H9 (cell line): Measurements from ENCODE around the gene TEX22. TPM values are rescaled to one million over a fixed set of nuclear protein-coding genes. Genes with fewer than 3 reads are reported as not detected.

Experiments used
- DNase-seq: peaks from one replicate; pipeline ENCODE4 v3.0.0-alpha.2; 2017
- H2AFZ ChIP-seq: one replicate; pipeline ENCODE4 v1.6.1; 2013; ENCODE audit warnings: mild to moderate bottlenecking, low read length, control low read depth, moderate library complexity
- H2AK5ac ChIP-seq: 2 replicates; pipeline ENCODE4 v1.6.1; 2013; ENCODE audit warnings: low read length, control low read depth, mixed read lengths; ENCODE audit not compliant: insufficient read length
- H2BK120ac ChIP-seq: one replicate; pipeline ENCODE4 v1.6.1; 2013; ENCODE audit warnings: low read depth, mild to moderate bottlenecking, low read length, control low read depth, inconsistent platforms; ENCODE audit not compliant: poor library complexity, severe bottlenecking
- H2BK12ac ChIP-seq: 2 replicates; pipeline ENCODE4 v1.6.1; 2013; ENCODE audit warnings: low read length, control low read depth, mixed read lengths, low read depth; ENCODE audit not compliant: insufficient read length
- H2BK15ac ChIP-seq: 2 replicates; pipeline ENCODE4 v1.6.1; 2013; ENCODE audit warnings: low read depth, low read length, control low read depth
- H2BK20ac ChIP-seq: one replicate; pipeline ENCODE4 v1.6.1; 2013; ENCODE audit warnings: low read depth, mild to moderate bottlenecking, low read length, control low read depth, inconsistent platforms; ENCODE audit not compliant: poor library complexity, severe bottlenecking
- H2BK5ac ChIP-seq: 2 replicates; pipeline ENCODE4 v1.6.1; 2013; ENCODE audit warnings: low read length, control low read depth, mixed read lengths; ENCODE audit not compliant: insufficient read length
- H3K14ac ChIP-seq: 2 replicates; pipeline ENCODE4 v1.6.1; 2013; ENCODE audit warnings: low read length, control low read depth; ENCODE audit not compliant: insufficient read depth
- H3K18ac ChIP-seq: 2 replicates; pipeline ENCODE4 v1.6.1; 2013; ENCODE audit warnings: low read depth, mild to moderate bottlenecking, mixed read lengths, low read length, control low read depth; ENCODE audit not compliant: insufficient read length
- H3K23ac ChIP-seq: 2 replicates; pipeline ENCODE4 v1.6.1; 2013; ENCODE audit warnings: low read length, control low read depth, mixed read lengths, low read depth; ENCODE audit not compliant: insufficient read length
- H3K23me2 ChIP-seq: 2 replicates; pipeline ENCODE4 v1.6.1; 2013; ENCODE audit warnings: low read depth, mild to moderate bottlenecking, mixed read lengths, low read length, control low read depth; ENCODE audit not compliant: insufficient read length, poor library complexity, severe bottlenecking
- H3K27ac ChIP-seq: 2 replicates; pipeline ENCODE4 v1.5.1; 2013; ENCODE audit warnings: low read length, control low read depth, mixed read lengths, low read depth; ENCODE audit not compliant: insufficient read length
- H3K27me3 ChIP-seq: 2 replicates; pipeline ENCODE4 v1.6.1; 2013; ENCODE audit warnings: low read length, control low read depth, inconsistent platforms; ENCODE audit not compliant: insufficient read depth
- H3K4ac ChIP-seq: 2 replicates; pipeline ENCODE4 v1.6.1; 2013; ENCODE audit warnings: low read depth, mild to moderate bottlenecking, control low read depth, inconsistent platforms, low read length, moderate library complexity
- H3K4me1 ChIP-seq: 2 replicates; pipeline ENCODE4 v1.6.1; 2013; ENCODE audit warnings: low read length, control low read depth, inconsistent platforms; ENCODE audit not compliant: insufficient read depth
- H3K4me2 ChIP-seq: 2 replicates; pipeline ENCODE4 v1.6.1; 2013; ENCODE audit warnings: low read length, control low read depth, mixed read lengths; ENCODE audit not compliant: insufficient read length, insufficient read depth
- H3K56ac ChIP-seq: 2 replicates; pipeline ENCODE4 v1.6.1; 2013; ENCODE audit warnings: low read depth, mild to moderate bottlenecking, mixed read lengths, low read length, control low read depth; ENCODE audit not compliant: insufficient read length
- H3K79me1 ChIP-seq: 2 replicates; pipeline ENCODE4 v1.6.1; 2013; ENCODE audit warnings: low read depth, mild to moderate bottlenecking, moderate library complexity, low read length, control low read depth, inconsistent platforms; ENCODE audit not compliant: insufficient read depth, poor library complexity, severe bottlenecking
- H3K79me2 ChIP-seq: 2 replicates; pipeline ENCODE4 v1.6.1; 2013; ENCODE audit warnings: low read length, control low read depth, inconsistent platforms; ENCODE audit not compliant: insufficient read depth
- H3K9ac ChIP-seq: 2 replicates; pipeline ENCODE4 v1.6.1; 2013; ENCODE audit warnings: low read length, control low read depth, mixed read lengths; ENCODE audit not compliant: insufficient read length; ENCODE audit errors: extremely low read depth
- H3K9me3 ChIP-seq: one replicate; pipeline ENCODE4 v1.6.1; 2013; ENCODE audit warnings: low read depth, low read length, inconsistent platforms; ENCODE audit not compliant: control insufficient read depth
- H3T11ph ChIP-seq: one replicate; pipeline ENCODE4 v1.6.1; 2013; ENCODE audit warnings: mild to moderate bottlenecking, low read length, control low read depth, inconsistent platforms
- H4K20me1 ChIP-seq: one replicate; pipeline ENCODE4 v1.6.1; 2013; ENCODE audit not compliant: control insufficient read depth, insufficient read length, insufficient read depth
- H4K5ac ChIP-seq: 2 replicates; pipeline ENCODE4 v1.6.1; 2013; ENCODE audit warnings: low read depth, mild to moderate bottlenecking, mixed read lengths, low read length, control low read depth; ENCODE audit not compliant: insufficient read length
- H4K8ac ChIP-seq: replicated peaks from 2 replicates; pipeline ENCODE4 v1.6.1; 2013; ENCODE audit warnings: low read length, control low read depth, mixed read lengths, low read depth; ENCODE audit not compliant: insufficient read length
- H4K91ac ChIP-seq: 2 replicates; pipeline ENCODE4 v1.6.1; 2013; ENCODE audit warnings: low read depth, mild to moderate bottlenecking, moderate library complexity, mixed read lengths, low read length, control low read depth; ENCODE audit not compliant: insufficient read length
- H3K27ac Mint-ChIP-seq, 3 experiments: 2 replicates in 2 of 3; 3 replicates in 1 of 3; pipeline ENCODE4 v1.8.0; 2020 to 2021; ENCODE audit warnings: mixed read lengths in 3 of 3, mild to moderate bottlenecking in 1 of 3, moderate library complexity in 1 of 3
- H3K27me3 Mint-ChIP-seq: 2 replicates; pipeline ENCODE4 v1.8.0; 2021; ENCODE audit warnings: low read depth, mild to moderate bottlenecking, moderate library complexity, mixed read lengths
- H3K36me3 Mint-ChIP-seq, 3 experiments: 2 replicates in 2 of 3; 3 replicates in 1 of 3; pipeline ENCODE4 v1.8.0; 2020 to 2021; ENCODE audit warnings: low read depth in 3 of 3, mixed read lengths in 3 of 3; ENCODE audit not compliant: insufficient read depth in 1 of 3
- H3K4me1 Mint-ChIP-seq, 2 experiments: 2 replicates each; pipeline ENCODE4 v1.8.0; 2020; ENCODE audit warnings: mixed read lengths in 2 of 2
- H3K4me3 Mint-ChIP-seq, 2 experiments: 2 replicates in 1 of 2; 3 replicates in 1 of 2; pipeline ENCODE4 v1.8.0; 2020 to 2021; ENCODE audit warnings: mild to moderate bottlenecking in 2 of 2, mixed read lengths in 2 of 2, moderate library complexity in 1 of 2
- H3K9me3 Mint-ChIP-seq, 2 experiments: 2 replicates in 1 of 2; 3 replicates in 1 of 2; pipeline ENCODE4 v1.8.0; 2020; ENCODE audit warnings: mild to moderate bottlenecking in 2 of 2, mixed read lengths in 2 of 2, moderate library complexity in 1 of 2
- CTCF ChIP-seq: fragments of 200-600 bp; sonication (generic); conservative IDR thresholded peaks from 3 replicates; pipeline ENCODE4 v1.8.0; 2021; ENCODE audit warnings: antibody characterized with exemption, mild to moderate bottlenecking
- WGBS: extraction: QIAGEN DNeasy Blood & Tissue Kit; methylation state at CpG from one replicate; pipeline ENCODE4 v1.1.7; 2013; ENCODE audit warnings: missing lambda C conversion rate, low lambda C conversion rate, mixed read lengths; ENCODE audit not compliant: insufficient read length; ENCODE audit errors: extremely low coverage; 5-methylcytosine and 5-hydroxymethylcytosine counted together
- total RNA-seq: library from RNA; stranded (reverse); gene quantifications from 2 replicates; pipeline ENCODE4 v1.2.1, GENCODE V29; 2021

TEX22 gene
- total RNA-seq, 1 experiment from 2014 or later = 0.83 TPM

GRCh38 chr14:105439179-105439578 is 40.8 kb downstream of the TEX22 start:
- Histone ChIP-seq H3K56ac (no peak overlapping the region), H3K9me3 (no peaks in the 10 kb centered on the region), H2AFZ (no peak overlapping the region), H2AK5ac (no peak overlapping the region), H3K79me2 (peaks cover 18% of the 10 kb centered on the region; the same call in 1 of the 2 replicates), H2BK15ac (no peak overlapping the region), H2BK12ac (no peak overlapping the region), H2BK120ac (no peak overlapping the region), H3K14ac (no peak overlapping the region), H3K4ac (no peak overlapping the region), H3K4me2 (no peak overlapping the region), H4K20me1 (no peaks in the 10 kb centered on the region), H4K8ac (no peak overlapping the region), H3T11ph (no peak overlapping the region), H4K5ac (no peak overlapping the region), H3K27ac (no peak overlapping the region), H2BK5ac (no peak overlapping the region), H3K27me3 (no peaks in the 10 kb centered on the region), H2BK20ac (no peak overlapping the region), H3K79me1 (peaks cover 2% of the 10 kb centered on the region), H3K9ac (no peak overlapping the region), H3K23me2 (no peaks in the 10 kb centered on the region), H4K91ac (no peak overlapping the region), H3K23ac (no peak overlapping the region), H3K4me1 (no peaks in the 10 kb centered on the region), H3K18ac (no peak overlapping the region)
- Mint-ChIP-seq H3K9me3 (no peaks in the 10 kb centered on the region), H3K27me3 (no peaks in the 10 kb centered on the region), H3K36me3 (peaks cover 12 to 36% (median 30%) of the 10 kb centered on the region in 3 experiments; a peak in 6 of 7 replicates), H3K4me1 (peaks cover 2 to 6% of the 10 kb centered on the region in 2 experiments; a peak in 3 of 4 replicates), H3K27ac (peak overlapping the region in 1 of 3 experiments; percentile 68; a peak in 1 of 7 replicates), H3K4me3 (no peak overlapping the region)
- DNase-seq = no peak
- WGBS = no CpG with 5 or more reads among the region's 11 CpGs
- TF ChIP-seq CTCF = no peak
